ENCODE results near the gene KANSL1. TPM values are rescaled to one million over a fixed set of nuclear protein-coding genes. Genes with fewer than 3 reads are reported as not detected.

KANSL1 gene
- total and polyA plus RNA-seq, 10 of the 15 experiments (the other 5 are each of a cell fraction or from before 2014, with no cell fraction given): 4.7 to 60.6 (median 28.0) TPM

DNA sequence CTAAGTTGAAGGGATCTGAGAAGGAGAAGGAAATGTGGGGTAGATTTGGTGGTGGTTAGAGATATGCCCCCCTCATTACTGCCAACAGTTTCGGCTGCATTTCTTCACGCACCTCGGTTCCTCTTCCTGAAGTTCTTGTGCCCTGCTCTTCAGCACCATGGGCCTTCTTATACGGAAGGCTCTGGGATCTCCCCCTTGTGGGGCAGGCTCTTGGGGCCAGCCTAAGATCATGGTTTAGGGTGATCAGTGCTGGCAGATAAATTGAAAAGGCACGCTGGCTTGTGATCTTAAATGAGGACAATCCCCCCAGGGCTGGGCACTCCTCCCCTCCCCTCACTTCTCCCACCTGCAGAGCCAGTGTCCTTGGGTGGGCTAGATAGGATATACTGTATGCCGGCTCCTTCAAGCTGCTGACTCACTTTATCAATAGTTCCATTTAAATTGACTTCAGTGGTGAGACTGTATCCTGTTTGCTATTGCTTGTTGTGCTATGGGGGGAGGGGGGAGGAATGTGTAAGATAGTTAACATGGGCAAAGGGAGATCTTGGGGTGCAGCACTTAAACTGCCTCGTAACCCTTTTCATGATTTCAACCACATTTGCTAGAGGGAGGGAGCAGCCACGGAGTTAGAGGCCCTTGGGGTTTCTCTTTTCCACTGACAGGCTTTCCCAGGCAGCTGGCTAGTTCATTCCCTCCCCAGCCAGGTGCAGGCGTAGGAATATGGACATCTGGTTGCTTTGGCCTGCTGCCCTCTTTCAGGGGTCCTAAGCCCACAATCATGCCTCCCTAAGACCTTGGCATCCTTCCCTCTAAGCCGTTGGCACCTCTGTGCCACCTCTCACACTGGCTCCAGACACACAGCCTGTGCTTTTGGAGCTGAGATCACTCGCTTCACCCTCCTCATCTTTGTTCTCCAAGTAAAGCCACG is 165.9 kb downstream of the KANSL1 start:
- POLR2A ChIA-PET: interaction anchor here (1.1 kb wide), 1 partner anchor 118 kb away, joined by 3 read pairs; no protein-coding TSS in a partner anchor
- 74% methylated on average over 12 of the region's 12 CpGs for WGBS (ENCODE audit: insufficient coverage, insufficient replicate concordance, low lambda C conversion rate, missing lambda C conversion rate)
- H3K9ac ChIP-seq (ENCODE audit: control insufficient read depth, insufficient read depth, low read length): no peak overlapping the region
- H3K4me1 ChIP-seq (ENCODE audit: control insufficient read depth, insufficient read depth, low read length): peaks cover 11% of the 10 kb centered on the region
- H3K9me3 ChIP-seq (replicated peaks; ENCODE audit: control insufficient read depth, insufficient read depth, low read length): no peaks in the 10 kb centered on the region
- in situ Hi-C loops (cut with MboI) (no loop called here), intact Hi-C loops (cut with micrococcal nuclease; ENCODE audit: unreplicated experiment) (no loop called here)
- H3K4me2 ChIP-seq (ENCODE audit: control insufficient read depth, insufficient read depth): no peak overlapping the region
- SMC1A ChIA-PET (ENCODE audit: uncharacterized antibody, unreplicated experiment): interaction anchor here (0.7 to 1.5 kb wide), 3 partner anchors 11 to 177 kb away, joined by 3 read pairs; no protein-coding TSS in a partner anchor
- no peaks in the 10 kb centered on the region for H3K27me3 ChIP-seq (replicated peaks in 1 of 2; ENCODE audit: control insufficient read depth in 2 of 2, insufficient read depth in 2 of 2, low read length in 1 of 2)
- H3K36me3 ChIP-seq (ENCODE audit: control insufficient read depth in 2 of 2, insufficient read depth in 2 of 2, low read length in 1 of 2): peaks cover 12 to 18% of the 10 kb centered on the region in 2 experiments; a peak in 3 of 4 replicates
- H3K27ac ChIP-seq (ENCODE audit: control insufficient read depth, insufficient read depth): no peak overlapping the region
- CTCF ChIA-PET: interaction anchor here (2.6 kb wide), 2 partner anchors 17 to 186 kb away, joined by 11 to 13 read pairs; no protein-coding TSS in a partner anchor
- no peak overlapping the region for H2AFZ ChIP-seq (ENCODE audit: control insufficient read depth, low read depth, low read length)
- no peak for TF ChIP-seq JUNB (IDR thresholded peaks at IDR 0.05)
- TF ChIP-seq NBN (IDR thresholded peaks at IDR 0.05): no peak
- TF ChIP-seq POLR2A (IDR thresholded peaks at IDR 0.05; ENCODE audit: low read depth, low read length): peak; percentile 34; the same call in 1 of the 2 replicates
- no peak overlapping the region for H3K4me3 ChIP-seq
- no peak for FAIRE-seq
- no peaks in the 10 kb centered on the region for H3K79me2 ChIP-seq (ENCODE audit: control insufficient read depth, insufficient read depth, low read length)
- no peak for ATAC-seq
- BruUV-seq (replicated peaks): no TSS peak
- H4K20me1 ChIP-seq (ENCODE audit: control insufficient read depth, insufficient read depth): no peaks in the 10 kb centered on the region
- RAD21 ChIA-PET (ENCODE audit: unreplicated experiment): interaction anchor here (1.0 to 1.9 kb wide), 2 partner anchors 184 to 187 kb away, joined by 3 to 4 read pairs; no protein-coding TSS in a partner anchor
- DNase-seq (ENCODE audit: low read depth, low spot score): no peak

DNA sequence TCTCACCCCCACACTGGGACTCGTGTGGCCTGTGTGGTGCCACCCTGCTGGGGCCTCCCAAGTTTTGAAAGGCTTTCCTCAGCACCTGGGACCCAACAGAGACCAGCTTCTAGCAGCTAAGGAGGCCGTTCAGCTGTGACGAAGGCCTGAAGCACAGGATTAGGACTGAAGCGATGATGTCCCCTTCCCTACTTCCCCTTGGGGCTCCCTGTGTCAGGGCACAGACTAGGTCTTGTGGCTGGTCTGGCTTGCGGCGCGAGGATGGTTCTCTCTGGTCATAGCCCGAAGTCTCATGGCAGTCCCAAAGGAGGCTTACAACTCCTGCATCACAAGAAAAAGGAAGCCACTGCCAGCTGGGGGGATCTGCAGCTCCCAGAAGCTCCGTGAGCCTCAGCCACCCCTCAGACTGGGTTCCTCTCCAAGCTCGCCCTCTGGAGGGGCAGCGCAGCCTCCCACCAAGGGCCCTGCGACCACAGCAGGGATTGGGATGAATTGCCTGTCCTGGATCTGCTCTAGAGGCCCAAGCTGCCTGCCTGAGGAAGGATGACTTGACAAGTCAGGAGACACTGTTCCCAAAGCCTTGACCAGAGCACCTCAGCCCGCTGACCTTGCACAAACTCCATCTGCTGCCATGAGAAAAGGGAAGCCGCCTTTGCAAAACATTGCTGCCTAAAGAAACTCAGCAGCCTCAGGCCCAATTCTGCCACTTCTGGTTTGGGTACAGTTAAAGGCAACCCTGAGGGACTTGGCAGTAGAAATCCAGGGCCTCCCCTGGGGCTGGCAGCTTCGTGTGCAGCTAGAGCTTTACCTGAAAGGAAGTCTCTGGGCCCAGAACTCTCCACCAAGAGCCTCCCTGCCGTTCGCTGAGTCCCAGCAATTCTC is 166.8 kb downstream of the KANSL1 start:
- no peaks in the 10 kb centered on the region for H3K9me3 ChIP-seq (replicated peaks; ENCODE audit: control insufficient read depth, insufficient read depth, low read length)
- WGBS (ENCODE audit: insufficient coverage, insufficient replicate concordance, low lambda C conversion rate, missing lambda C conversion rate): 57% methylated on average over 16 of the region's 17 CpGs
- in situ Hi-C loops (cut with MboI) (no loop called here), intact Hi-C loops (cut with micrococcal nuclease; ENCODE audit: unreplicated experiment) (no loop called here)
- H3K4me2 ChIP-seq (ENCODE audit: control insufficient read depth, insufficient read depth): no peak overlapping the region
- ChIA-PET RAD21 (ENCODE audit: unreplicated experiment) (interaction anchor here (1.9 kb wide), 1 partner anchor 185 kb away, joined by 4 read pairs; no protein-coding TSS in a partner anchor), POLR2A (no interaction called here), CTCF (interaction anchor here (0.8 kb wide), 1 partner anchor 8 kb away, joined by 3 read pairs; no protein-coding TSS in a partner anchor), SMC1A (ENCODE audit: uncharacterized antibody, unreplicated experiment) (interaction anchor here (0.6 to 1.3 kb wide), 3 partner anchors 10 to 1593 kb away, joined by 3 read pairs; no protein-coding TSS in a partner anchor)
- H3K36me3 ChIP-seq (ENCODE audit: control insufficient read depth in 2 of 2, insufficient read depth in 2 of 2, low read length in 1 of 2): peaks cover 6 to 14% of the 10 kb centered on the region in 2 experiments; a peak in 3 of 4 replicates
- H3K27ac ChIP-seq (ENCODE audit: control insufficient read depth, insufficient read depth): no peak overlapping the region
- FAIRE-seq (no peak), DNase-seq (ENCODE audit: low read depth, low spot score) (no peak), ATAC-seq (peak; percentile 18)
- peaks cover 11% of the 10 kb centered on the region for H3K4me1 ChIP-seq (ENCODE audit: control insufficient read depth, insufficient read depth, low read length)
- BruUV-seq (replicated peaks): no TSS peak
- H3K27me3 ChIP-seq (replicated peaks in 1 of 2; ENCODE audit: control insufficient read depth in 2 of 2, insufficient read depth in 2 of 2, low read length in 1 of 2): no peaks in the 10 kb centered on the region
- no peaks in the 10 kb centered on the region for H4K20me1 ChIP-seq (ENCODE audit: control insufficient read depth, insufficient read depth)
- H2AFZ ChIP-seq (ENCODE audit: control insufficient read depth, low read depth, low read length): no peak overlapping the region
- H3K79me2 ChIP-seq (ENCODE audit: control insufficient read depth, insufficient read depth, low read length): no peaks in the 10 kb centered on the region
- H3K9ac ChIP-seq (ENCODE audit: control insufficient read depth, insufficient read depth, low read length): no peak overlapping the region
- TF ChIP-seq POLR2A (IDR thresholded peaks at IDR 0.05; ENCODE audit: low read depth, low read length) (peak; percentile 20; the same call in 1 of the 2 replicates), SMC3 (IDR thresholded peaks at IDR 0.05; ENCODE audit: borderline replicate concordance, low read length) (no peak)
- H3K4me3 ChIP-seq: no peak overlapping the region
